Dedifferentiated amniotic fluid mesenchymal stem cell (primary cell): ENCODE data around the gene TACC3.

ENCODE experiments used
- DNase-seq: peaks from one replicate; pipeline ENCODE4 v3.0.0-alpha.2; 2016; ENCODE audit errors: extremely low spot score

The TACC3 gene

DNA sequence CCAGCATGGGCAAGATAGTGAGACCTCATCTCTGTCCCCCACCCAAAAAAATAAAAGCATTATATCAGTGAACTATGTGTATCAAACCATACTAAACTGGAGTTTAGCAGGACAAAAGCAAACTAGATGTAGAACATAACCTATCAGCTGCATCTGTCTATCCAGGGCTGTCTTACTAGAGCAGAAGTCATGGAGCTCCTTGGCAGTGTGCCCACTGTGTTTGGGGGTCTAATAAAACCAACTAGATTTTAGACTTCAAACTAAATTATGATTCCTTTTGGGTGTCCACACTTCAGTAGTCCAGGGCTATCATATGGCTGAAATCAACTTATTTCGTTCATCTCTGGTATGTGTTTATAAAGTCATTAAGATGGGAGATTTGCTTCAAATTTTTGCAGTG lies 17.5 kb upstream of the TACC3 start:
- no peak for DNase-seq

DNA sequence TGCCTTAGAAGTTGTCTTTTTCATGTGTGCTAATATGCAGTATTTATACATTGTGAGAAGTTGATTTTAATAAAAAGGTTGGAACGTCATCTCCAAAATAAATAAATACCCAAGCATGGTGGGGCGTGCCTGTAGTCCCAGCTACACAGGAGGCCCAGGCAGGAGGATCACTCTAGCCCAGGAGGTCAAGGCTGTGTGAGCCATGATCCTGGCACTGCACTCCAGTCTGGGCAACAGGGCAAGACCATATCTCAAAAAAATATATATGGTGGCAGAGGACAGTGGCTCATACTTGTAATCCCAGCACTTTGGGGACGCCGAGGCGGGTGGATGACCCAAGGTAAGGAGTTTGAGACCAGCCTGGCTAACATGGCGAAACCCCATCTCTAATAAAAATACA lies 15.6 kb upstream of the TACC3 start:
- DNase-seq, result no peak

DNA sequence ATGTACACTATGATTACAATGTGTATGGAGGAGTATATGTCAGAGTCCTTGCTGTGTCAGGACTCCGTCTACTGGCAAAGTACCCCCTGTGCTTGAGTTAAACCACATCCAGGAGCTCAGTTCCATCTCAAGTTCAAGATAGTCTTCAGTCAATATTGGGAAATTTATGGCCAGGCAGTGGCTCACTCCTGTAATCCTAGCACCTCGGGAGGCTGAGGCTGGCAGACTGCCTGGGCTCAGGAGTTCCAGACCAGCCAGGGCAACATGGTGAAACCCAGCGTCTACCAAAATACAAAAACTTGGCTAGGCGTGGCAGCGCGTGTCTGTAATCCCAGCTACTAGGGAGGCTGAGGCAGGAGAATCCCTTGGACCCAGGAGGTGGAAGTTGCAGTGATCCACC lies 15.0 kb upstream of the TACC3 start:
- no peak for DNase-seq

DNA sequence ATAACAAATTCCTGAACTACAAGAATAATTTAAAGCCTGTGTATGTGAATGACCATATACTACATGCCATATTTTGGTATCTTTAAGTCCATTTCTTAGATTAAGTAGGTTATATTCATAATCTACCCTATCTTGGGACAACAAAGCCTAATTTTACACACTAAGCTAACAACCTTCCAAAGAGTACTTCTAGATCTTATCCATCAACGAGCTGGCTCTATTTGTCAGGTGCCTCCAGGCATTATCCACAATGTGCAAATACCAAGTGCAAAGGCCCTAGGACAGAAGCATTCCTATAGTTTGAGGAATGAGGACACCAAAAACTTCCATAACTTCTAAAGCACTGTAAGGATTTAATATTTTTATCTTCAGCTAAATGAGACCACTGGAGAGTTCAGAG lies 12.7 kb upstream of the TACC3 start:
- no peak for DNase-seq

DNA sequence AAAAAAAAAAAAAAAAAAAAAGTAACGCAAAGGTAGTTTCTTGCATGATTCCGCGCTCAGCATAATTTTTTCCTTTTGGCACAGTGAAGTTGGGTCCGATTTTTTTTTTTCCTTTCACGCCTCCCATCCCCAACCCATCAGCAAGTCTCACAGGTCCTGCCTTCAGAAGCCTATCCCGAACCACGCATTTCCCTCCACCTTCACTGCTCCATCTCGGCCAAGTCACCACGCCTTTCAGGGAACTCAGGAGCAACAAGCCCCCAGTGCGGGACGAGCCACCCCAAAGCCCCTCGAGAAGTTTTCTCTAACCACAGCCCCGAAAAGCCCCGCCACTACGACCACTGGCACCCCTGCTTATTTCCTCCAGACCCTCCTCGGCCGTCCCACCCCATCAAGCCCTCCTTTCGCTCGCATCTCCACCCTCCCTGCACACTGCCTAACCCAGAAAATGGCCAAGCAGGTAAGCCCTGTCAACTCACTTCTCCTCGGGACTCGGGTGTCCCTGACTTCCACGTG lies 10.2 kb upstream of the TACC3 start:
- DNase-seq, result no peak

DNA sequence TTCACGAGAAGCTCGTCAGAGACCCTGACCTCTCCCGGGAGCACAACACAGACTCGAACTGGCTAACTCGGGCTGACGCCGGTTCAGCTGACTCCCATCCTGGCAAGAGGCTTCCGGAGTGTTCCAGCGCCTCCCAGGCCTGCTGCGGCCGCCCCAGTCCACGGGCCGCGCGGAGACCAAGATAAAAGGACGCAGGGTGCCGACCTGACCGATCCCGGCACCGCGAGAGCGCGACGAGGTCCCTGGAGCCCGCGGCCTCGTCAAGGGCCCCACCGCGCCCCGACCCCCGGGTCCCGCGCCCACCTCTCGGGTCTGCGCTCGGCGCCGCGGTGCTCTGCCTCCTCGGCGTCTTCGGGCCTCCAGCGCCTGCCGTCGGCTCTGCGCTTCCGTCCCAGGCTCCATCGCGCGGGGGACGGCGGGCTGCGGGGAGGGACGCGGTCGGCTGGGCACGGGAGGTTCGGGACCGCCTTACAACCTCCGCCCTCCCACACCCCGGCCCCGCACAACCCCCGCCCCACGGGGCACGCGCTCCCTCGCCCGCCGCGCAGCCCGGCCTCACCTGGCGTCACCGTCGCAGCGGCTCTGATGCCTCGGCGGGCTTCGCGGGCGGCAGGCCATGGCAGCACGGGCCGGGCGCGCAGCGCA lies 9.6 kb upstream of the TACC3 start:
- no peak for DNase-seq

DNA sequence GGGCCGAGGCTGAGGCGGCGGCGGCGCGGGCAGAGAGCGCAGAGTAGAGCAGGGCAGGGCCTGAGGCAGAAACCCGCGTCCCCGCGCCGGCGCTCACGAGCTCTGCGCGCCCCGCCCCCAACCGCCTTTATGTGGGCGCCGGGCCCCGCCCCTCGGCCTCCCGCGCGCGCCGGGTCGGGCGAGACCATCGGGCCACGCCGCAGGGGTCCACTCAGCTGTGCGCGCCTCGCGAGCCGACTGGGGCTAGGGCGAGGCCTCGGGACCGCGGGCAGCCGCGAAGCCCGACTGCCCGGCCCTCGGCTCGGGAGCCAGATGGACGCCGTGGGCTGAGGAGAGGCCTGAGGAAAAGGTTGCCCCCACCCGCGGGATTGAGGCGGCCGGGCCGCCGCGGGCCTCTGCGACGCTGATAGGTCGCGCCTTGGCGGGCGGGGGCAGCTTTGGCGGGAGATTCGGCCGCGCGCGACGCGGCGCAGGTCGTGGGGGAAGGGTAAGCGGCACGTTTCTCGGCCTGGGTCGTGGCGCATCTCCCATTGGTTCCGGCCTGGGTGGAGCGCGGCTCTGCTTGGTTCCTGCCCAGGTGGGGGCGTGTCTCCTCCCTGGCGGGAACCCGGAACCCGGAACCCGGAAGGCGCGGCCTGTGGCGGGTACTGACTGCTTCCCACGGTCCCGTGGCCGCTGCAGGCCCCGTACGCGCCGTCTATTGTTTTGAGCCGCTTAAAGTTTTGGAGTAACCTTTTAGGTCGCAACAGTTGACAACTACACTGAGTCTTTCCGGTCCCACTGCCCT lies 8.9 kb upstream of the TACC3 start, which contains the start of gene SLBP:
Gene SLBP (minus strand): TSS at position 104 of the 787 bp plus-strand sequence. CDS start 131 bp downstream, outside the sequence.
- DNase-seq, result peak; percentile 77

DNA sequence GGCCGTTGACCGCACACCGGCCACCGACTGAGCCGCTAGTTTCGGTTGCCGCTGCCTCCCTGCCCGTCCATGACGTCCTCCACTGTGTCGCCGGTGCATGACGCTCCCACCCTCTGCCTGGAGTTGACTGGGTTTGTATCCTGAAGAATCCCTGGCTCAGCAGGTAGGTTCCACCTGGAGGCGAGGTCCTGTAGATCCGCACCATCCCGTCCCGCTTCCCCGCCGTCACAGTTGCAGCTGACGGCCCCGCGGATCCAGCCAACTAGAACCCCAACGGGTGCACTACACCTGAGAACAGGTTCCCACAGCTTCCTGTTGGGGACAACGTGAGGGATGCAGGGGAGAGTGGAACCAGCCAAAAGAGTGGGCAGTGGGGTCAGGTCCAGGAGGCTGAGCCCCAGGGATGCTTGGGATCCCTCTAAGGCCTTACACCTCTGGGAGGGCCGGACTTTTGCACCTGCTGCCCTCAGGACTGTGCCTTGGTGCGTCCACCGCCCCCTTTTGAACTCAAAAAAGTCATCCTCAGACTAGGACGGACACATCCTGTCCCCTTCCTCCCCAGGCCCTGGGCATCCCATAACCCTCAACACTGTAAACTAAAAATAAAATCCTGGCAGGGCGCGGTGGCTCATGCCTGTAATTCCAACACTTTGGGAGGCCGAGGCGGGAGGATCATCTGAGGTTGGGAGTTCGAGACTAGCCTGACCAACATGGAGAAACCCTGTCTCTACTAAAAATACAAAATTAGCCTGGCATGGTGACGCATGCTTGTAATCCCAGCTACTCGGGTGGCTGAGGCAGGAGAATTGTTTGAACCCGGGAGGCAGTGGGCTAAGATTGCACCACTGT lies 8.1 kb upstream of the TACC3 start:
- no peak for DNase-seq

DNA sequence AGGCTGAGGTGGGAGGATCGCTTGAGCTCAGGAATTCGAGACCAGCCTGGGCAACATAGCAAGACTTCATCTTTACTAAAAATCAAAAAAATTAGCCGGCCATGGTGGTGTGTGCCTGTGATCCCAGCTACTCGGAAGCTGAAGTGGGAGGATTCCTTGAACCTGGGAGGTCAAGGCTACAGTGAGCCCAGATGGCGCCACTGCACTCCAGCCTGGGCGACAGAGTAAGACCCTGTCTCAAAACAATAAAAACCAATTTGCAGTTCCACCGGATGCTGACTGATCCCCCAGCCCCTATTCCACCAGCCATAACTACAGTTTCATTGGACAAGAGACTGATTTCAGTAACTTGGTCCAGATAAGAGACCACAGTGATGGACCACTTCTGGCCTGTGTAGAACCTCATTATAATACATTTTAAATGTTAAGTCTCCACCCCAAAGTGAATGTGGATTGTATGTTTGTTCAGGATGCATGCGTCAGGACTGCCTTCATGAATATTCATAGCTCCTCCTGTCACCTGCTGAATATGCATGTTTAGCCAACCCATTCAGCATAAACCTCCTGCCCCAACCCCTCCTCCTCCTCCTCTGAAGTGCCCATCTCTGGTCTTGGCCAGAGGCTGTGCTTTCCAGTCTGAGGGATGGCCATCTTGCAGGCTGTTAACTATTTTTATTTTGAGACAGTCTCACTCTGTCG lies 6.9 kb upstream of the TACC3 start:
- no peak for DNase-seq

DNA sequence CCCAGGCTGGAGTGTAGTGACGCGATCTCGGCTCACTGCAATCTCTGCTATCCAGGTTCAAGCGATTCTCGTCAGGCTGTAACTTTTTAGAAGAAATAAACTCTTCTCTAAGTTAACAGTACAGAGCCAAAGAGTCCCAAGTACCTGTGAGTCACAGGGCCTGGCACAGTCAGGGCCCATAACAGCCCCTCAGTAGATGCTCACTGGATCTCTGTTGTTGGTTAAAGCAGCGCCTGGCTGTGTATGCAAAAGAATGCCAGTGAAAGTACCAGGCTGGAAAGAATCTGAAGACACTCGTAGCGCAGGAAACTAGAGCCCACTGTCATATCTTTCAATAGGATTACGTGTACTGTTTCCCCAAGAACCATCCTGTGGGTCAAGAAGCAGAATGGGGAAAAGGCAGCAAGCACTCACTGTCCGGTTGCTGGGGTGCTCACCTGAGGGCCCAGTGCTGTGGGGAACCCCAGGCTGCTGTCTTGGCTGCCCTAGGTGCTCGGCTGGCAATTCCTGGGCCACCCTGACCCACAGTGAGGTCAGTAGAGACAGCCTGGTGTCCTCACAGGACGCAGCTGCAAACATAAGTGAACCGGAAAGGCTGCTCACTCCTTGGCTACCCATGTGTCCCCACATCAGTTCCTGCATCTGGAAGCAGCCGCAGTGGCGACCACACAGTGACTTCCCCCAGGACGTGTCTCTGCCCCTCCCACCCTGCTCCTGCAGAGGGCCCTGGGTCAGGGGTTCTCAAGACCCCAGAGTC lies 6.1 kb upstream of the TACC3 start:
- no peak for DNase-seq

DNA sequence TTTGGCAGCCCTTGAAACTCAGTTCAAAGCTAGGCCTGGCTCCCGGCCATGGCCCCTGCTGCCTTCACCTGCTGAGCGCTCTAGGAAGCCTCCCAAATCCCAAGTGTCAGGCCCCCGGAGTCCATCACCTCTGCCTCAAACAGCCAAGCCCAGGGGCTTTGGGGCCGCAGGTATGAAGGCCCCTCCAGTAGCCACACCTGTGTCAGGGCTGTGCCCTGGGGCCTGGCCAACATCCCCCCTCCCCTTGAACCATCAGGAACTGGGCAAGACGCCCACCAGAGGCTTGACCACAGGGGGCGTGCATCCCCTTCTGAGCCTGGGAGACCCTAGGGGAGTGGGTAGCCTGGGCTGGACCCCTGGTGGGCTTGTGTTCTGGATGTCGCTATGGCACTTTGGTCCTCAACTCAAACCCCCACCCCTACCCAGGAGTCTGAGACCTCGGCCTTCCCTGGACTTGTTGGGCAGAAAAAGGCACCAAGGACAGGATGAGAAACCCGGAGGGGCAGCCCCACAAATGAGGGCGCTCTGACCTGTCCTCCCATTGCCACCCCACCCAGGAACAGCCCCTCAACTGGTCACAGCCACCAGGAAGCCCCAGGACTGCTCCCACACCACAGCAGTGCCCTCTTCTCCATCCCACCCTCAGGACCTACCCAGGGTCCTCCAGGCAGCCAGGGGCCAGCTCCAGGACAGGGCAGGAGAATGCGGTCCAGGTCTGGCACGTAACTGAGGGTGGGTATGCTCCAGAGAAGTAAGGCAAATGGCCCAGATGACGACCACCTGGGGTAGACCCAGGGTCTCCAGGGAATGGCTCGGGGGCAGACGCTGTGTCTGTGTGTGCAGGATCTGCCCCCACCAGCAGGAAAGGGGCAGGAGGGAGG lies 5.0 kb upstream of the TACC3 start:
- DNase-seq, result no peak

DNA sequence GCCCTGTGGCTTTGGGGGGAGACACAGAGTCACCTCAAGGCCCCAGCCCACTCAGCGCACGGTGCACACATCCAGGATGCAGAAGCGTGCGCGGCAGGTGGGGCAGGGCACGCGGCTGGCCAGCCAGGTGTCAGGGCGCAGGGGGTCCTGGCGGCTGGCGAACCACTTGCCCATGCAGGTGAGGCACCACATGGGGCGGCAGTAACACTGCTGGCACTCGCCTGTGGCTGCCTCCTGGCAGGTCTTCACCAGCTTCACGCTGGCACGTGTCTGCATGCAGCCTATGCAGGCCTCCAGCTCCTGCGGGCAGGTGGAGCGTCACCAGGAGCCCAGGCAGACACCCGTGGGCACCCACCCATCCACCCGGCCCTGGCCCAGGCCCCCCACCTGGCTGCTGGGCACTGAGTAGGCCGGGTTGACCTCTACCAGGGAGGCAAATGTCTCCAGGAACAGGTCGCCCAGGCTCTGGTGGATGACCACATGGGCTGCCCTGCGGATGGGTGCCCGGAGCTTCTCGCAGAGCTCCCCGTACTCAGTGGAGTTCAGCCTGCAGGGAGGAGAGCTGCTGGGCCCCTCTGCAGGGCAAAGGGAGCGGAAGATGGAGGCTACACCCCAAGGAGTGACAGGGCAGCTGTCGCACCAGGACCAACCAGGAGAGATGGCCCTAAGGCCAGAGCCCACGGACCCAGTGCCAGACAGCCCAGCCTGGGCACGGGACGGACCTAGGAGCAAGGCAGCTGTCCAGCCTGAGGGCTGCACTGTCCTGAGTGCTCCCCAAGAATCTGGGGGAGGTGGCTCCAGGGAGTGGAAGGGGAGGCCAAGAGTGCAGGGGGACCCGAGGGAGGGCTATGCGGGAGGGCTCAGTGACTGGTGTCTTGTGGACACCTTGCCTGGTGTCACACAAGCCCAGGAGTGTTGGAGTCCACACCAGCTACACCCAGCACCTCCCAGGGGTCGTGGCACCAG lies 3.9 kb upstream of the TACC3 start:
- DNase-seq, result no peak

DNA sequence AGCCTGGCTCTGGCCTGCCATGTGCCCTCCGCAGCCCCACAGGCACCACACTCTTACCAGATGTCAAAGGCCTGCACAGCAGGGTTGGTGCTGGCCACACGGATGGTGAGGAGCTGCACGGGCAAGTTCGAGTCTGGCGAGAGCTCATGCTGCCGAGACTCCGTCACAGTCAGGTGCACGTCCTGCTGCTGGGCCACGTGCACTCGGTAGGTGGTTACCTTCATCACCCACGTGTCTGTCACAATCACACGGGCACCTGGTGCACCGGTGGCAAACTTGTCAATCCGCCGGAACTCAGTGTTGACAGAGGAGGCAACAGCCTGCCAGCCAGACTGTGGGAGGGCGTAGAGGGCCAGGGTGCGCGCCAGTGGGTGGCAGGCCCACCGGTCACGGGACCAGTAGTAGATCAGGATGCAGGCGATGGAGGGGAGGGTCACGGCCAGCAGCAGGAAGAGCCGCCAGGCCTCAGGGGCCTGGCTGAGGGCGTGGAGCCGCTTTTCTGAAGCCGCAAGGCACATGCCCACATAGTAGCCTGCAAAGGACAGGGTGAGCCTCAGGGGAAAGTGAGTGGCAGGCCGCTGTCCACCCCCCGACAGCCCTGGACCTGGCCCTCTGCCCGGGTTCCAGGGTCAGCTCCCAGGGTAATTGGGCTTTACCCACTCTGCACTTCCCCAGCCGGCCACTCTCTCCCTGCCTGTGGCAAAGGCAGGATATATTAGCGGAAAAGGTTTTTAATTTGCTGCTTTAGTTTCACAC lies 3.0 kb upstream of the TACC3 start:
- DNase-seq, result no peak

DNA sequence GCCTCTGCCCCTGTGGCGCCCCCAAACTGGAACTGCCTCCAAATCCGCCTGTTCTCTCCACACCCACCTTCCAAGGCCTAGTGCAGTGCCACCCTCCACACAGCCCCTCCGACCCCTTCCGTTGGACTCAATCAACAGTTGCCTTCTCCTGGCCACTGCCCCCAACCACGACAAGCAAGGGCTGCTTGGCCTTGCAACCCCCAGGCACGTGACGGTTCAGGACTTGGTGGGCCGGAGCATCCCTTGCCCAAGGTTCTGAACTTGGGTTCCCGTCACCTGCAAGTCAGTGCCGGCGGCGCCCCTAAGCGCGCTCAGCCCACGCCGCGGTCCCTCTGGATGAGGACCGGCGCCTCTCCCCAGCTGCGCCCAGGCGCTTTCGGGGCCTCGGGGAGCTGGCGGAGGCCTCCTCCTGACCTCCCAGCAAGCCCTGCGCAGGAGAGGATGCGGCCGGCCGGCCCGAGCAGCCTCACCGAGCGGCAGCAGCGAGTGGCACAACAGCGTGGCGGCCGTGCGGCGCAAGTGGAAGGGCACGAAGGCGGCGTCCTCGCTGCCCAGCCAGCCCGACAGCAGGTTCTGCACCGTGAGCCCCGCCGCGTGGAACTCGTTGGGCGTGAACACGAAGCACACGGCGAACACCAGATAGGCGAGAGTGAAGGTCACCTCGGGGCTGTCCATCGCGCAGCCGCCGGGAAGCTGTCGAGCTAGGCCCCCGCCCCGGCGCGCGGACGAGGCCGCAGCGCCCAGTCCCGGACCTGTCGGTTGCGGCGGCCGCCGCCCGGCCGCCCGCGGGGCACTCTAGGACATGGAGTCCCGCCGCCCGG lies 948 bp upstream of the TACC3 start:
- no peak for DNase-seq

DNA sequence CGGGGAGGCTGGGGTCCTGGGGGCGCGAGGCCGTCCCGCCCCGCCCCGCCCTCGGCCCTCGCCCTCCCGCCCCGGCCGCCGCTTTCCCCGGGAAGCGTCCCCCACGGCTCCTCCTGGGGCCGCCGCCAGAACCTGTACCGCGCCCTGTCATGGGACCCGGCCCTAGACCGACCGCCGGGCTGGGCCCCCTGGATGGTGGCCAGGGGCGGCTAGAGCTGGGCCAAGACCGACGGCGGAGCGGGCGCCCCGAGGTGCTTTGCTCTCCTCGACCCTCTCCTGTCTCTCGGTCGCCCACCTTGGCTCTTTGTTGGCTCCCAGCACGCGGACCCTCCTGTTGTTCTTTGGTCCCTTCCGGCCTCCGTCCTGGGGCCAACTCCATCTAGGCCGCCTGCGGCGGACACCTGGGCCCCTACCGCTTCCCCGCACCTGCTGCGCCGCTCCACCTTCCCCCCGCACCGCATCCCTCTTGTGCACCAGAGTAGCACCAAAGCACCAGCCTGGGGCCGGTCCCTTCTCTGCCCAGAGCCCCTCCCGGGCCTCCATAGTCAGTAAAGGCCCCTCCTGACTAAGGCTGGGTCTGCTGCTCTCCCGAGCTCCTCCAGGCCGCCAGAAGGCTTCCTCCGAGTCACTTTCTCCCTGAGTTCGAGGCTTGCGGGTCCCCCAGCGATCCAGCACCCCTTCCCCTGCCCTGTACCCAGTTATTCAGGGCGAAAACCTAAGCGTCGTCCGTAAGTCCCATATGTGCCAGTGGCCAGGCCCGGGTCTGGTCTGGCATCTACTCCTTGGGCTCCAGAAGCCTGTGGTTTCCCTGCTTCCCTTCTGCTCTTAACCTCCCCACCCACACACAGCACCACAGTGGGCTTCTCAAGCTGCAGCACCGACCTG lies 587 bp downstream of the TACC3 start:
- no peak for DNase-seq

DNA sequence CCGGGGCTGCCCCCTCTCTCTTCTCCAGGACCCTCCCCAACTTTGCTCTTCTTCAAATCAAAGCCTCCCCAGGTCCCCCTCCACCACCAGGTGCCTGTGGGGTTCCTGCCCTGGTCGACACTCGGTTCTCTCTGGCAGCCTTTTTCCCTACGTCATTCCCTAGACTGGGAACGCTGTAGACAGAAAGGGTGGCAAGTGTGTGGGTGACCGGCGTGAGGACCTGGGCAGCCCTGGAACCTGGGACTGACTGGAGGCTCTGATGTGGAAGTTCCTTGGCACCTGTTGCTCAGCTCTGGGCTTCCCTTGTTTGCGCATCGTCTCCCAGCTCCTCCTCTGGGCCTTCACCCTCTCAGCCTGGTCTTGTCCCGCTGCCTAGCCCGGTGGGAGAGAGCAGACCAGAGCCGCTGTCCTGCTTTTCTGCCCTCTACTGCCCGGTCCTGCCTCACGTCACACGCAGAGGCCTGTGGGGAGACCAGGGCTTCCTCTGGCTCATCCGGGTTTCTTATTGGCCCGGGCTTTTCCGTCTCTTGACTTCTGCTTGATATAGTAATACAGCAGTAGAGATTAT lies 1.3 kb downstream of the TACC3 start:
- no peak for DNase-seq
